T1000 (cell line): Measurements from ENCODE around the gene CAPN15.
"Not testable (repeated sequence)": the region's sequence is repeated elsewhere in the genome, so short reads cannot be mapped to it uniquely, and the experiment has no call there.

Experiments
- DNase-seq: peaks from one replicate; lab custom pipeline; 2025; ENCODE audit warnings: mixed read lengths; lab: John Stamatoyannopoulos, UW

Gene CAPN15

GRCh38 chr16:507527-507926 lies 20.0 kb upstream of the CAPN15 start:
- DNase-seq: not testable (repeated sequence)

GRCh38 chr16:507996-508395 lies 19.5 kb upstream of the CAPN15 start:
- DNase-seq: no peak

- no peak for DNase-seq
Measured at GRCh38 chr16:508884-509736, 18.4 kb upstream of the CAPN15 start.

- no peak for DNase-seq
Measured at GRCh38 chr16:510066-510825, 17.3 kb upstream of the CAPN15 start.

DNA sequence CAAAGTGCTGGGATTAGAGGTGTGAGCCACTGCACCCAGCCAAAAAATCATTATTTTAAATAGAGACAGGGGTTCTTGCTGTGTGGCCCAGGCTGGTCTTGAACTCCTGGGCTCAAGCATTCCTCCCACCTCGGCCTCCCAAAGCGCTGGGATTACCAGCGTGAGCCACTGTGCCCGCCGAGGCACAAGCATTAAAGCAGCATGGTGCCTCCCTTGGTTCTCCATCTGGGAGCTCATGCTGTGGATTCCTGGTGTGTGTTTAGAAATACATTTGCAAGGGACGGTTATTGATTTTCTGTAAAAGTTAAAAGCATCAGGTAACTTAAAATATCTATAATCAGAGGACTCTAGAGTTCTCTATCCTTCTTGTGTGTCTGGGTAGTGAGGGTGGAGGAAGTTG lies 14.7 kb upstream of the CAPN15 start:
- DNase-seq: no peak

- DNase-seq: no peak
Measured at GRCh38 chr16:513950-514349, 13.6 kb upstream of the CAPN15 start.

GRCh38 chr16:515175-515938 lies 12.2 kb upstream of the CAPN15 start:
- DNase-seq: no peak

DNA sequence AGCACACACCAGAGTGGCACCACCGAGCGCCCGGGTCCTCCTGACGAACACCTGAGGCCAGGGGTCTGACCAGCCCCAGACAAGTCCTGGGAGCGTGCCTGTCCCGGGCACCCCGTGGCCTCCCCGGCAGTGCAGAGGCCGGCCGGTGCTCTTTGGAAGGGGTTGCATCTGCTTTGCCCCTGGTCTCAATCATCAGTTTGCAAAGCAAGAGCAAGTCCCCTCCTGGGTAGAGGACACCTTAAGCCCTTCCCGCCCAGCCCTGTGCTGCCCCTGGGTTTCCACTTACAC lies 11.6 kb upstream of the CAPN15 start:
- no peak for DNase-seq

- DNase-seq: no peak
Measured at GRCh38 chr16:516301-516700, 11.2 kb upstream of the CAPN15 start.

GRCh38 chr16:518858-519257 lies 8.7 kb upstream of the CAPN15 start:
- no peak for DNase-seq

DNA sequence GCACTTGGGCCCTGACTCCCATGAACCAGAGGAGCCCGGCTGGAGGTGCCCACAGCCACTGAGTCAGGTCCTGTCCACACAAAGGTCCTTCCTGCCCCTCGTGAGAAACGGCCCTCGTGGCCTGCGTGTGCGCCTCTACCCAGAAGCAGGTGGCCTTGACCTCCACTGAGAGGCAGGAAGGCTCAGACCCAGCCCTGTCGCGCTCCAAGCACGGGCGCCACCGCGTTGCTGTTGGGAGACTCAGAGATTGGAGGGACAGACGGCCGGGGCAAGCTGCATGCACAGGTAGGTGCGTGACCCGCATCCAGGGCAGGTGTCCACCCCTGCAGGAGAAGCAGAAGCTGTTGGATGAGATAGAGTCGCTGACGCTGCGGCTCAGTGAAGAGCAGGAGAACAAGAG lies 8.1 kb upstream of the CAPN15 start:
- DNase-seq: no peak

- no peak for DNase-seq
Measured at GRCh38 chr16:519841-520687, 7.4 kb upstream of the CAPN15 start.

- DNase-seq: no peak
Measured at GRCh38 chr16:520847-521246, 6.7 kb upstream of the CAPN15 start.

DNA sequence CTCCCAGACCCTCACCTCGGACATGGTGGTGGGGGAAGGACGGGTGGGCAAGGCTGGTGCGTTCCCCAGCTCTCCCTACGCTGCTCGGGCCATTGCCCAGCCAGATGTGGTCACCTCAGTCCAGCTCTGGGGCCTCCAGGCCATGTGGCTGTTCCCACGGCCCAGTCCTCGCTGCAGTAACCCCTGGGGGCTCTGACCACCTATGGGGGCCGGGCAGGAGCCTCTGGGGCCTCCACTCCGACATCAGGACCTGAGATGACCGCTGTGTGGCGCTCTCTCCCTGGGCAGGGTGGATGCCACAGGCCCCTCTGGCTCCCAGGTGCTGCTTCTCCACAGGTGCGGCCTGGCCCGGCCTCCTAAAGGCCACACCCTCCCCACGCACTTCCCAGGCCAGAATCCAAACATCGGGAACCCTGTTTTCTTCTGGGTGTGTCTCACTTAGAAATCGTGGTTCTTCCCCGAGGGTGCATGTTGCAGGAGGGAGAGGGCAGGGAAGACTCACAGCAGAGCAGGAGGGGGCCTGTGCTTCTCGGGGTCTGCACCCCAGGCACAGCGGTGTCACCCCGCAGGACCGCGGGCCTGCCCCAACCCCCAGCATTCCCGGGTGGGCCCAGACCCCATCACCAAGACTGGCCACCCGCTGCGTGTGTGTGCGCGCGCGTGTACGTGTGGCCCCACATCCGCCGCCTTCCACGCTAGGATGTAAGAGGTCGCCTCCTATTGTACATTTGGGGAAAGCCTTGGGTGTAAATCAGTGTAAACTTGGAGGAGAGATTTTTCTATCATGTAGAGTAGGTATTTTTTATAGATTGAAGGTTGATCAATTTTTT lies 5.9 kb upstream of the CAPN15 start:
- DNase-seq: no peak

- no peak for DNase-seq
Measured at GRCh38 chr16:522320-523096, 5.0 kb upstream of the CAPN15 start.

- DNase-seq: no peak
Measured at GRCh38 chr16:523097-523741, 4.3 kb upstream of the CAPN15 start.

DNA sequence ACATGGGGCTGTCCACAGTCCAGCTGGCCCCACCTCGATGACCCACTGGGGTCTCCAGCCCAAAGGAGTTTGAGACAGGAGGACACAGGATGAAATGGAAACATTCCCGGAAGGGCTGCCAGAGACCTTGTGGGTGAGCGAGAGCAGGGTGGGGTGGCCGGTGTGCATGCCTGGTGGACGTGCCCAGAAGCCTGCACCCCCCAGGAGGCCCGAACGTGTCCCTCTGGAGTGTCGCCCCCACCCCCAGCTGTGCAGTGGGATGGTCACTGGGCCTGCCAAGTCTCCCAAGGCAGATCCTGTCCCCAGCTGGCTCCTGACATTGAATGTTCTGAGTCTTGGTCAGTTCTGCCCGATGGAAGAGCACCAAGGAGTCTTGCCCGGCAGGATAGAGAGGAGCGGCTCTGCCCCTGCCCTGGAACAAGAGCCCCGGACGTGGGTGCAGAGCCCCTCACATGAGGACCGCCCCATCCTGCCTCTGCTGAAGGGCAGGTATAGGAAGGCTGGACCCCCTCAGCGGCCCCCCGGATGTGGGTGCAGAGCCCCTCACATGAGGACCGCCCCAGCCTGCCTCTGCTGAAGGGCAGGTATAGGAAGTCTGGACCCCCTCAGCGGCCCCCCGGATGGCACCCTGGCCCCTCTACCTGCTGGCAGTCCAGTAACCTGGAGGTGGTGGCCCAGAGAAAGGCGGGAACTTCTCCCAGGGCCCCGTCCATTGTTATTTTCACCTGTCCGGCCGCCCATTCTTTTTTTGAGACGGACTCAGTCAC lies 3.1 kb upstream of the CAPN15 start:
- DNase-seq: no peak

DNA sequence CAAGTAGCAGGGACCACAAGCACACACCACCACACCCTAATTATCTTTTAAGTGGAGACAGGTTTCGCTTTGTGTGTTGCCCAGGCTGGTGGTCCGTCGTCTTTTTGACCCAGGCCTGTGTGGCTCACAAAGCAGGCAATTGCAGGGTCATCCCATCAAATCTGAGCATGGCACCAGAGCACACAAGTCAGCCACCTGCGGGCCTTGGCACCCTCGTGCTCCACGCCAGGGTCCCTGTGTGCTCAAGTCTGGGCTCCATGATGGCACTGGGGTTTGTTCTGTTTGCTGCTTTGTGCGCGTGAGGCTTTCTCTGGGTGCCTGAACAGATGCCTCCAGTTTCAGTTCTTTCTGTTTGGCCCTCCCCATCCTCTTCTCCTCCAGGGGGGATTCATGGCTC lies 2.4 kb upstream of the CAPN15 start:
- no peak for DNase-seq
